K562 treated with DMSO at 1 percent for 12 hours (cell line): ENCODE results near the gene ZNF667. TPM values are rescaled to one million over a fixed set of nuclear protein-coding genes. Genes with fewer than 3 reads are reported as not detected.

Experiments
- total RNA-seq: library from RNA; unstranded; fragments of 300-600 nt; gene quantifications from 2 replicates; pipeline ENCODE4 v1.2.3, GENCODE V29; 2022; ENCODE audit not compliant: insufficient read depth

The ZNF667 gene
- total RNA-seq, result not detected in 2 replicates

GRCh38 chr19:56476651-56477428, at the start of gene ZNF667:
Gene ZNF667, minus strand, starts transcription at chr19:56477345. Its CDS starts 14,975 bp downstream, at chr19:56462370.

GRCh38 chr19:56507446-56508289, 30.5 kb upstream of the ZNF667 start, which contains the start of gene ZNF471:
Gene ZNF471, plus strand, starts transcription at chr19:56507855. Its CDS starts 3,717 bp downstream, at chr19:56511572.

DNA sequence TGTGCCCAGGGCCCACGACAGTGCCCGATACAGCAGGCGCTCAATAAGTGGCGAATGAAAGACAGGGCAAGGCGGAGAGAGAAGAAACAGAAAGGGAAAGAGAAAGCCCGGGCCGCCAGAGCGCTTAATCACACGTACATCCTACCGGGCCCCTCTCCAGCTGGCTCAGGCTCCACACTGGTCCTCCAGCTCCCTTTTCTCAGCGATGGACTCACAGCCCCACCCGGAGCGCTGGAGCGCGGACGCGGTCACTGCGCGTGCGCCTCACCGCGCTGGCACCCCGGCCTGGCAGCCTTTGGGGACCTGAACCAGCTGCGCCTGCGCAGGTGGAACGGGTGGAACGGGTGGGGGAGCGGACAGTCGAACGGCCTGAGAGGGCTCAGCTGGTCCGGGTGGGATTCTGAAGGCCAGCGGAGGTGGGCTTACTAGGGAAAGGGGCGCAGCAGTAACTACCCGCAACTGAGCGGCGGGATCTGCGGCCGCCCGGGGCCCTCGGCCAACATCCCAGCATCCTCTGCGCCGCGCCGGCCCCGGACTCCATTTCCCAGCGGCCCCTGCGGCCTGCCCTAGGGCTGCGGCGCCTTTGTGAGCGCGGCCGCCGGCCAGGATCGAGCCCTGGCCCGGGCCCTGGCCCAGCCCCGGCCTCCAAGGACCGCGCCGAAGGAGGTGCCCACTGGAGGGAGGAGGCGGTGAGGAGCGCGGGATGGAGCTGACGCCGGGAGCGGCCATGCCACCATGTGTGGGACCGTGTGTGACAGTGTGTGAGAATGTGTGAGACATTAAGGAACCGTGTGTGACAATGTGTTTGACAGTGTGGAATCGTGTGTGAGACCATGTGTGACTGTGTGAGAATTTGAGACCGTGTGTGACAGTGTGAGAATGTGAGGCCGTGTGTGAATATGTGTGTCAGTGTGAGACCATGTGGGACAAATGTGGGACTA, 73.1 kb downstream of the ZNF667 start, which contains the start of gene ZNF583:
ZNF583 (plus strand) TSS at position 569 of the 941 bp plus-strand sequence. CDS start 2,783 bp downstream, outside the sequence.

DNA sequence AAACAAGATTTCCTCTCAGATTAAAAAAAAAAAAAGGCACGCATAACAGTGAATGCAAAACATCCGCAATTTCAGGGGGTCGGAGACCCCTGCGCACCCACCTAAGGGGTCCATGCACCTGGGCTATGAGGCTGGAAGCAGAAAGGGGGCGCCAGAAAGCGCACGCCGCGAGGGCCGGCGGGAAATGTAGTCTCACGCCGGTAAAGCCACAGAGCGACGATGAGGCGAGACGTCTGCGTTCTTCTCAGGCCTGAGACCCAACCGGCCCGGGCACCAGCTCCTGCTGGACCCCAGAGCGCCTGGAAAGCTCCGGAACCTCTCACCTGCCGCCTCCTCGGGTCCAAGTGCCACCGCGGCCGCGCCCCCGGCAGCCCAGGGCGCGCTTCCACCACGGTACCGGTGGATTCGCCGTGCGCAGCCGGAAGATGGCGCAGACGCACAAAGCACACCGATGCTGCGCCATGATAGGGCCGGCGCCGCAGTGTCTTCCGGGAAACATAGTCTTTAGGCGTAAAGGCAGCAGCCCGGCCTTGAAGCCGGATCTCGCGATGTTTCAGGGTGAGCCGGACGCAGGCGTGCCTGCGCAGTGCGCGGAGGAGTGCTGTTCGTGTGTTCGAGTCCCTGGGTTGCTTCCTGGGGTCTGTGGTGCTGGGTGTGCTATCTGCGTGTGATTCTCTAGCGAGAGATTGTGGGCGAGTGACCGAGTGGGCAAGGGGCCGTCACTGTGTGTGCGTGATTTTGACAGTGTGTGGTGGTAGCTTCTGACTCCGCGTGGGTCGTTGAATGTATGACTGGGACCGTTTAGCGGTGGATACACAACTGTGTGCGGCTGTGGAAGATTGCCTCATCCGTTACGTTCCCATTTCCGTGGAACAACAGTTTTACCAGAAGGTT, 83.8 kb downstream of the ZNF667 start, which contains the start of gene ZNF582:
ZNF582 (minus strand) TSS at position 416 of the 894 bp plus-strand sequence. CDS start 1,782 bp downstream, outside the sequence.

Other genes starting within 250 kb of the ZNF667 start
- not detected in 2 replicates for gene EDDM13, start 204.6 kb downstream of the ZNF667 start, total RNA-seq
- gene ZSCAN5A, start 162.5 kb downstream of the ZNF667 start, total RNA-seq, result 4.2 and 6.3 TPM in 2 replicates
- 0.74 and 1.8 TPM in 2 replicates for gene ZNF582, start 83.8 kb downstream of the ZNF667 start, total RNA-seq
- 1.6 and 1.8 TPM in 2 replicates for gene ZNF583, start 73.0 kb downstream of the ZNF667 start, total RNA-seq
- not detected in 2 replicates for gene ZNF471, start 30.5 kb upstream of the ZNF667 start, total RNA-seq
- gene ZFP28, start 61.6 kb upstream of the ZNF667 start, total RNA-seq, result not detected in 2 replicates
- gene ZNF470, start 90.1 kb upstream of the ZNF667 start, total RNA-seq, result not detected in 2 replicates
- 0.10 TPM in 1 of 2 replicates, not detected in the other for gene ZNF71, start 118.0 kb upstream of the ZNF667 start, total RNA-seq
- not detected in 2 replicates for gene SMIM17, start 165.8 kb upstream of the ZNF667 start, total RNA-seq
- not detected in 2 replicates for gene ZNF835, start 194.4 kb upstream of the ZNF667 start, total RNA-seq